Measurements from ENCODE around the gene CCDC92B.
A peak's percentile ranks its signal among the peaks of the same experiment; 100 is the strongest.

The CCDC92B gene

DNA sequence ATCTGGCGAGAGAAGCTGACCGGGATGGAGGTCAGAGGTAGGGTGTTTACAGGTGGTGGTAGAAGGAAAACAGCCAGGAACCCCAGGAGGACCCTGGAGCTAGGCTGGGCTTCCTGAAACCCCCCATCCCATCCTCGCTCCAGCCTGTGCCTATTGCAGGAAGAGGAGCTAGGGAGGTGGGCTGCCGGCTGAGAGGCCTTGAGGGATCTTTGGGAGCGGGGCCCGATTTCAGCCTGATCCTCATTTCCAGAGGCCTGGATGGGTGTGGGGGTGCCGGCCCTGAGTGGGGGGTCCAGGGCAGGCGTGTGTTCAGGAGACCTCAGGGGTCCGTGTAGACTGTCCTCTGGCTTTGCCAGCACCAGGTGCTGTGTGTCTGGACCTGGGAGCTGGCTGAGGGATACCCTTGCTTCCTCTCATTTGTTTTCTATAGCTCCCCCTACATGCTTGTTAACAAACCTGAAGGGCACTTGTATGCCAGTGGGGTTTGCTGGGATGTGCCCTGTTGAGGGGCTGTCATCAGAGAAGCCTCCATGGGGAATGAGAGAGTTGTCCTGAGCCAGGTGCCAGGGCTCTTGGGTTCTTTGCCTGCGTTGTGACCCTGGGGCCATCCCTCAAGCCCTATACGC is 27.9 kb upstream of the CCDC92B start:
- DNase-seq = no peak

DNA sequence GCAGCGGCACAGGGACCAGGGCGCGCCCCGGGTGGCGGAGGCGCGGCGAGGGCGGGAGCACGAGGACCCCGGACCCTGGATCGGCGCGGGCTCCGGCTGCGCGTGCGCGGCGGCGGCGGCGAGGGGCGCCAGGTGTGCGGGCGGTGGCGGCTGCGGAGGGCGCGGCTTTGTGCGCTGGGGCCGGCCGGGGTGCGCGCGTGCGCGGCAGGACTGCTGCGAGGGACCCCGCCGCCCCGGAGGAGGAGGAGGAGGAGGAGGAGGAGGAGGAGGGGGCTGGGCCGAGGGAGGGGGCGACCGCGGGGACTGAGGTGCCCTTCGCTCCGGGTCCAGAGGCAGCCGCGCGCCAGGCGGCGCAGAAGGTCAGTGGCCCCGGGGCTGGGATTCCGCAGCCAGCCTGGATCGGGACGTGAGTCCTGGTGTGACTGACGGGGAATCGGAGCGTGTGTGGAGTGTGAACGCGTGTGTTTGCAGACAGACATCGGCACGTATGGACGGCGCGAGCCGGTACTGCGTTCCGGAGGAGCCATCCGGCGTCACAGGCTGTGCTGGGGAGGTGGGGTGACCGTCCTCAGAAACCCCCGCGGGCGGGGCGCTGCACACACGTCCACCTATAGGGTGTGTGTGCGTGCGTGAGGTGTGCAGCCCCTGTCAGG is 27.3 kb upstream of the CCDC92B start:
- no peak for DNase-seq

GRCh38 chr17:2775206-2775605 is 25.8 kb upstream of the CCDC92B start:
- peak; percentile 60 to 87 for DNase-seq

DNA sequence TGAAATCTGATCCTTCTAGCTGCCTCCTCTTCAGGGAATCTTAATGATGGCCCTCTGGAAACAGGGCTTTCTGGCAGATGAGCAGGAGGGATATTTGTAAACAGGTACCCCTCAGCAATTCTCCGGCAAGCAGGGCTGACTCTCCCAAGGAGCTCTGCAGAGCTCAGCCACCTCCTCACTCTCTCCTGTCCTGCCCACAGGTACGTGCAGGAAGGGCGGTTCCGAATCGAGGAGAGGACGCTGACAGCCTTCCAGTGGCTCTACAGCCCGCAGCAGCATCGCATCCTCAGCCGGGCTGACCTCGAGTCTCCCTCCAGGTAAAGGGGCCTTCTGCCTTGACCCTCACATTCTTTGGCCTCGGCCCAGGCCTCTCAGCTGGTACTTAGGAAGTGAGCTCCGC is 20.7 kb upstream of the CCDC92B start:
- no peak for DNase-seq

DNA sequence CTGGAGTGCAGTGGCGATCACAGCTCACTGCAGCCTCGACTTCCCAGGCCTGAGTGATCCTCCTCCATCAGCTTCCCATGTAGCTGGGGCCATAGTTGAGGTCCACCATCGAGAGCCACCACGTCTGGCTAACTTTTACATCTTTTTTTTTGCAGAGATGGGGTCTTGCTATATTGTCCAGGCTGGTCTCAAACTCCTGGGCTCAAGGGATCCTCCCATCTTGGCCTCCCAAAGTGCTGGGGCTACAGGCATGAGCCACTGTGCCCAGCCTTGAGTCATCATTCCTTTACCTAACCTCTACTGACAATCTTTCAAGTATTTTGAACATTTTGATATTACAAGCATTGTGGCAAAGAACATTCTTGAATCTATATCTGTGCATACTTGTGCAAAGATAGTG is 9.4 kb upstream of the CCDC92B start:
- no peak for DNase-seq

DNA sequence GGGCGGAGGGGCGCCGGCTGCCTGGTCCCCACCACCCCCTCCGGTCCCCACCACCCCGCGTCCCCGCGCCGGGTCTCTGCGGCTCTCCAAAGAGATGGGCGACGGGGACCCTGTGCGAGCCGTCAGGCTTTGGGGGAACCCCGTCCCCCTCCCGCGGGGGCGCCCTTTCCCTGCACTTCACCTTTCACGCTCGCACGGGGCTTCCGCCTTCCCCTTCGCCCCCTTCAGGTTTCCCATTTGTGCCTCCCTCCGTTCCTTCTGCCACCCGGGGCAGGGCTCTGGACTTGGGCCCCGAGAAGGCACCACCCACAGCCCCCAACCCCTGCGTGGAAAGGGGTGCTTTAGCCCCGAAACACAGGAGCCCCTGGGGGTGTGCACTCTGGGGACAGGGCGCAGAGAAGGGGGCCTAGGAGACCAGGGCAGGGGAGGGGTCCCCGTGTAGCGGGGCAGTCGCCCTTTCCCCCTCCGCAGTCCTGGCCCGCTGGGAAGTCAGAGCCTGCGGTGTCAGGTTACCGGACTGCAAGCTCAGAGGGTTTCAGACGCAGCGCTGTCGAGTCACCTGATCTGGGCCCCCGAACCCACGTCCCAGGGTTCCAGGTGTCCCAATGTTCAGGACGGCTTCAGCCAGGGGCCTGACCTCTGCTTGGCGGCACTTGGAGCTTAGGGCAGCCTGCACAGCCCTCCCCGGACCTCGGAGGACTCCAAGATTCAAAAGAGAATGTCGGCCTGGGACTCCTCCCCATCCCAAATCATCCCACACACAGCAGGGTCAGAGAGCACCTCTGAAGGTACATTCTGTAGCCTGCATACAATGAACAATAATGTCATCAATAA is 6.7 kb upstream of the CCDC92B start:
- DNase-seq = no peak

- no peak for DNase-seq
Measured at GRCh38 chr17:2751491-2751890, 2.0 kb upstream of the CCDC92B start.

DNA sequence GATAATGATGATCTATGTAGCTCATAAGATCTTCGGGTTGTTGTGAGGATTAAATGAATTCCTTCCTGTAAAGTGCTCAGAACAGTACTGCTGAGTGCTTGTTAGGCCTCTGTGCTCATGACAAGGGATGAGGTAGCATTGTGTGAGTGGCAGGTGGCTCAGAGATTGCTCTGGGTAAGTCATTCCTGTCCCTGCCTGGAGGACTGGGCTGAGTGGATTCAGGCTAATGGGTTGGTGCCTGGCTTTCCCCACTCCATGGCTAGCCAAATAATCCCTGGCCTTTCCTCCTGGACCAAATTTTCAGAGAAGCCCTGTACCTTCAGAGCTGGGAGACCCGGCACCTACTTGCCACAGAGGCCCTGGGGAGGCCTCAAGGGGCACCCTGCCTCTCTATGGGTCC is 1.3 kb upstream of the CCDC92B start:
- DNase-seq = no peak

GRCh38 chr17:2749784-2750181 is 331 bp upstream of the CCDC92B start:
- DNase-seq = peak; percentile 77 to 84

GRCh38 chr17:2745317-2746037 is 4.0 kb downstream of the CCDC92B start:
- no peak for DNase-seq

GRCh38 chr17:2737693-2738092 is 11.8 kb downstream of the CCDC92B start:
- no peak for DNase-seq

- DNase-seq = no peak
Measured at GRCh38 chr17:2736956-2737355, 12.5 kb downstream of the CCDC92B start.

- no peak for DNase-seq
Measured at GRCh38 chr17:2735896-2736295, 13.6 kb downstream of the CCDC92B start.

DNA sequence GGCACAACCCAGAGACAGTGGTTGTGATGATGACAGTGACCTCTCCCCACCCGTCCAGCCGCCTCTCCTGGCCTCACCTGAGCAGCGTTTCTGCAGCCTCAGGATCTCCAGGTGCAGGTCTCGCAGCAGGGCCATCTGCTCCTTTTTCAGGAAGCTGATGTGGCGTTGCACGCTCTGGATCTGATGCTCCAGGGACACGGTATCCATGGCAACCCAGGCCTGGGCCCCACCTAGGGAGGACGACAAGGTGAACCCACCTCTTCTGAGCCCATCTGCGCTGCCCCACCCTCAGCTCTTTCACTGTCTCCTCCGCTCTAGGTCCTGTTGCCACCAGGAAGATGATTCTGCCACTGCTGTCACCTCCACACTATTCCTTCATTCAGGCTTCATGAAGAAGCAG is 14.5 kb downstream of the CCDC92B start:
- DNase-seq = no peak

- no peak for DNase-seq
Measured at GRCh38 chr17:2731807-2732206, 17.6 kb downstream of the CCDC92B start.

DNA sequence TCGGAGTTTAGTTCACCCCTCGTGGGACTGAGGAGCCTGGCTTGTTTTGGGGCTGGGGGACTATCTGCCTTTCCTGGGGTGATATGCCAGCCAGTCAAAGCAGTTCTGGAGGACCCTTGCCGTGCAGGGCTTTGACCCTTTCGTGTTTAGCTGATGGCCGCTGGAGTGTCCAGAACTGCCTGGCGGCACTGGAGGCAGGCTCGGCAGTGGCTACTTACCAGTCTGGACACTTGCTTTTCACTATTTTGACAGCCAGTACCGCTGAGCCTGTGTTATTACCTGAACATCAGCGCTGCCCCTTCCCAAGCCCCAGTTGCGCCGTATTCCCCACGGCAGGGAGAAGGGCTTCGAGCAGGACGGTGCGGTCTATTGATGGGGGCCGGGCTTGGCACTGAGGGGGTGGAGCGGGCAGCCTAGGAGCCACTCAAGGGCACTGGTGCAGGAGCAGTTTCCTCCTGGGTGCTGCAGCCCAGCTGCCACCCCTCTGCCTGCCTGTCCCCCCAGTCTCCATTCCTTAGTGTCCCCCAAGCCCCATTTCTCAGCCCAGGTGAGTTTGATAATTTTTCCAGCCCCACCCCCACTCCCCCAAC is 18.6 kb downstream of the CCDC92B start:
- DNase-seq = no peak

GRCh38 chr17:2724784-2725164 is 24.7 kb downstream of the CCDC92B start:
- DNase-seq = peak; percentile 40 to 64

DNA sequence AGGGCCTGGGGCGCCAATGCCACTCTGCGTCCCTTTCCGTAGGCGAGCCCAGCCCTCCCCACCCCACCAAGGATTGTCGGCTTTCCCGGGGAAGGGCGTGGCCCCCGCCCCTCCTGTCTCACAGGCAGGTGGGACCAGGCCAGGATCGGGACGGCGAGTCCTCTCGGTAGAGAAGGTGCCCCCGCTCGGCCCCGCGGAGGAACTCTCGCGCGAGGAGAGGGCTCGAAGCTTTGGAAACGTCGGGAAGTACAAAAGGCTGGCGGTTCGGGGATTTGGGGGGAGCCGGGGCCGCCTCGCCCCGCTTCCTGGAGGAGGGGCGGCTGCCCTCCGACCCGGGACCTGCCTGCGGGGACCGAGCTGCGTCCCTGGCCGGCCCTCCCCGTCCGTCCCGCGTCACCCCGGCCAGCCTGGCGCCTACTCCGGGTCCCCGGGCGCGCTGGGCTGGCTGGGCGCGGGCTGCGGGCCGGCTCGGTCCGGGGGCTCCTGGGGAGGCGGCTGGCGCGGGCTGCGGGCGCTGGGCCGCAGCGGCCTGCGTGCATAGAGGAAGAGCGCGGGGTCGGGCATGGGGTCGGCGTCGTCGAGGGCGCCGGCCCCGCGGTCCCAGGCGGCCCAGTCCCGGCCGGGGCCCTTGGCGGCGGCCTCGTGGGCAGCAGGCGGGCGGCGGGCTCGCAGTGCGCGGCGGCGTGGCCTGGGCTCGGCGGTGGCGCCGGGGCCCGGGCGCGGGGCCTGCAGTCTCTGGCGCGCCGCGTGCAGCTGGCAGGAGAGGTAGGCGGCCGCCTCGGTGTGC is 25.3 kb downstream of the CCDC92B start:
- DNase-seq = no peak

GRCh38 chr17:2723505-2723996 is 25.9 kb downstream of the CCDC92B start:
- DNase-seq = no peak

- DNase-seq = no peak
Measured at GRCh38 chr17:2722611-2723010, 26.8 kb downstream of the CCDC92B start.

GRCh38 chr17:2721603-2722002 is 27.8 kb downstream of the CCDC92B start:
- no peak for DNase-seq

- no peak for DNase-seq
Measured at GRCh38 chr17:2719861-2720260, 29.6 kb downstream of the CCDC92B start.

All from inflammatory macrophage (primary cell).